Measurements from ENCODE around the gene RNF207. TPM values are rescaled to one million over a fixed set of nuclear protein-coding genes. Genes with fewer than 3 reads are reported as not detected.

Gene RNF207
- total and polyA plus RNA-seq, 2 of the 8 experiments (the other 6 are each of a cell fraction or from before 2014, with no cell fraction given) = 3.9 to 5.4 TPM

GRCh38 chr1:6249739-6250689 lies 44.1 kb downstream of the RNF207 start:
- CTCF ChIA-PET (ENCODE audit: partially characterized antibody) = interaction anchor here (0.5 to 19.1 kb wide), 15 partner anchors 8 to 239 kb away, joined by 3 to 353 read pairs (median 5); partner anchors contain the start of genes HES2, RNF207 and RPL22
- Histone ChIP-seq H3K4me2 (ENCODE audit: insufficient read depth in 1 of 2, low read depth in 2 of 2, low read length in 2 of 2) (peak overlapping the region; percentile 45 to 82), H3K56ac (replicated peaks; ENCODE audit: insufficient read length, low read depth, low read length) (no peak overlapping the region), H4K91ac (replicated peaks; ENCODE audit: insufficient read length, low read length) (no peak overlapping the region), H3K4me1 (replicated peaks in 1 of 4; ENCODE audit: control insufficient read depth in 3 of 4, insufficient read depth in 4 of 4, low read length in 3 of 4) (peaks cover 0 to 20% (median 9%) of the 10 kb centered on the region in 4 experiments; a peak in 5 of 7 replicates), H3K18ac (ENCODE audit: extremely low read depth, low read length) (no peak overlapping the region; the same call in 1 of the 2 replicates), H3K79me1 (ENCODE audit: low read depth, low read length) (no peaks in the 10 kb centered on the region), H3K27me3 (replicated peaks in 1 of 4; ENCODE audit: control insufficient read depth in 3 of 4, extremely low read depth in 1 of 4, insufficient read depth in 3 of 4, low read length in 3 of 4) (peaks cover 16 to 43% (median 34%) of the 10 kb centered on the region in 4 experiments), H3K79me2 (ENCODE audit: control insufficient read depth in 1 of 2, insufficient read depth in 2 of 2, low read length in 2 of 2) (no peaks in the 10 kb centered on the region), H3K23ac (ENCODE audit: insufficient read length) (no peak overlapping the region), H4K20me1 (replicated peaks in 1 of 2; ENCODE audit: control insufficient read depth in 1 of 2, insufficient read depth in 2 of 2, low read length in 2 of 2) (peaks cover 9 to 34% of the 10 kb centered on the region in 2 experiments), H2BK12ac (ENCODE audit: low read depth, low read length) (no peak overlapping the region; the same call in 1 of the 2 replicates), H2AFZ (ENCODE audit: low read length) (no peak overlapping the region), H3K9me3 (ENCODE audit: insufficient read depth in 2 of 2, low read depth in 1 of 2, low read length in 1 of 2) (no peaks in the 10 kb centered on the region), H2AK5ac (ENCODE audit: low read depth, low read length) (no peak overlapping the region), H3K4ac (replicated peaks; ENCODE audit: insufficient read length, low read depth, low read length) (no peak overlapping the region), H2BK120ac (replicated peaks; ENCODE audit: low read depth, low read length) (no peak overlapping the region), H3K27ac (ENCODE audit: low read depth, low read length) (no peak overlapping the region), H3K36me3 (ENCODE audit: control insufficient read depth in 2 of 4, insufficient read depth in 4 of 4, low read length in 3 of 4) (no peaks in the 10 kb centered on the region; a peak in 1 of 8 replicates), H3K4me3 (ENCODE audit: extremely low read depth in 1 of 4, insufficient read depth in 2 of 4, low read depth in 3 of 4, low read length in 4 of 4) (peak overlapping the region in 3 of 4 experiments; percentile 14 to 51 (median 15); a peak in 6 of 8 replicates), H4K5ac (ENCODE audit: insufficient read length, low read depth, low read length) (no peak overlapping the region), H3K23me2 (ENCODE audit: low read depth, low read length) (peaks cover 13% of the 10 kb centered on the region; the same call in 1 of the 2 replicates), H2BK5ac (ENCODE audit: low read depth, low read length) (no peak overlapping the region), H3K9ac (replicated peaks in 1 of 4; ENCODE audit: extremely low read depth in 1 of 4, low read depth in 3 of 4, low read length in 3 of 4) (no peak overlapping the region), H2BK20ac (ENCODE audit: low read length) (no peak overlapping the region), H4K8ac (ENCODE audit: extremely low read depth, insufficient read depth, low read length) (no peak overlapping the region; the same call in 1 of the 2 replicates), H2BK15ac (ENCODE audit: low read length) (no peak overlapping the region), H3K14ac (ENCODE audit: insufficient read length) (no peak overlapping the region)
- no peak for FAIRE-seq
- DNase-seq (ENCODE audit: low read depth in 1 of 2, low spot score in 2 of 2) = peak in 1 of 2 experiments; percentile 53
- POLR2A ChIA-PET (ENCODE audit: partially characterized antibody) = interaction anchor here (0.9 to 9.3 kb wide), 5 partner anchors 9 to 96 kb away, joined by 3 to 64 read pairs (median 16); partner anchors contain the start of genes GPR153 and ICMT
- 40% methylated on average over 41 of the region's 71 CpGs; no CpG with 5 or more reads in 1 of the 2 experiments for WGBS, 2 experiments (ENCODE audit: extremely low coverage in 1 of 2, insufficient coverage in 1 of 2, insufficient read length in 1 of 2, insufficient replicate concordance in 2 of 2, low coverage in 1 of 2, low lambda C conversion rate in 2 of 2, missing lambda C conversion rate in 1 of 2)
- TF ChIP-seq EZH2 (IDR thresholded peaks at IDR 0.05; ENCODE audit: low read depth, low read length, severe bottlenecking) = no peak
- no peak for TF ChIP-seq SP2 (IDR thresholded peaks at IDR 0.05; ENCODE audit: low read length)
- no peak for TF ChIP-seq TBP (IDR thresholded peaks at IDR 0.05; ENCODE audit: low read depth, low read length)
- no peak for TF ChIP-seq SIN3A (conservative IDR thresholded peaks at IDR 0.05 in 1 of 2, IDR thresholded peaks at IDR 0.05 in 1 of 2; ENCODE audit: low read depth in 1 of 2, low read length in 2 of 2)
- TF ChIP-seq CHD1 (IDR thresholded peaks at IDR 0.05; ENCODE audit: low read depth, low read length) = no peak
- no peak for TF ChIP-seq SIRT6 (IDR thresholded peaks at IDR 0.05; ENCODE audit: low read length)
- TF ChIP-seq TAF1 (IDR thresholded peaks at IDR 0.05; ENCODE audit: low read depth, low read length) = no peak
- peak; percentile 35; the same call in 1 of the 2 replicates for TF ChIP-seq BACH1 (IDR thresholded peaks at IDR 0.05; ENCODE audit: low read length)
- TF ChIP-seq ASH2L (IDR thresholded peaks at IDR 0.05; ENCODE audit: low read length) = no peak
- TF ChIP-seq GABPA (IDR thresholded peaks at IDR 0.05; ENCODE audit: borderline replicate concordance, insufficient read depth, low read length) = peak; percentile 50; the same call in 1 of the 2 replicates
- TF ChIP-seq SIX5 (IDR thresholded peaks at IDR 0.05; ENCODE audit: low read depth, low read length) = no peak
- 0 out of 3 replicates have a peak, but pooled peaks of 1 of the 2 experiments have one; percentile 33 for TF ChIP-seq POLR2A (IDR thresholded peaks at IDR 0.05; ENCODE audit: control extremely low read depth in 1 of 2, low read depth in 2 of 2, low read length in 2 of 2)
